ENCODE measurements around the gene ARHGEF40. TPM values are rescaled to one million over a fixed set of nuclear protein-coding genes. Genes with fewer than 3 reads are reported as not detected.

ARHGEF40 gene
- total RNA-seq, 1 experiment from 2014 or later = 71.4 TPM

GRCh38 chr14:21023817-21024584, 46.1 kb upstream of the ARHGEF40 start:
- no peak overlapping the region for H3K27ac Mint-ChIP-seq
- Histone ChIP-seq H2BK120ac (ENCODE audit: low read depth, low read length, poor library complexity, severe bottlenecking) (no peak overlapping the region), H3K9me3 (ENCODE audit: control insufficient read depth, low read depth, low read length) (no peaks in the 10 kb centered on the region), H3K18ac (ENCODE audit: insufficient read length, low read depth, low read length) (no peak overlapping the region), H3K56ac (ENCODE audit: insufficient read length, low read depth, low read length) (no peak overlapping the region), H3K4ac (ENCODE audit: low read depth, low read length) (no peak overlapping the region), H3K79me1 (ENCODE audit: insufficient read depth, low read depth, low read length, poor library complexity, severe bottlenecking) (no peaks in the 10 kb centered on the region), H3K23ac (ENCODE audit: insufficient read length, low read depth, low read length) (no peak overlapping the region), H3K27ac (ENCODE audit: insufficient read length, low read depth, low read length) (no peak overlapping the region), H2AK5ac (ENCODE audit: insufficient read length, low read length) (no peak overlapping the region), H2BK15ac (ENCODE audit: low read depth, low read length) (no peak overlapping the region), H3K27me3 (ENCODE audit: insufficient read depth, low read length) (peaks cover 8% of the 10 kb centered on the region; the same call in 1 of the 2 replicates), H3K23me2 (ENCODE audit: insufficient read length, low read depth, low read length, poor library complexity, severe bottlenecking) (peaks cover 12% of the 10 kb centered on the region), H3K9ac (ENCODE audit: extremely low read depth, insufficient read length, low read length) (peak overlapping the region; percentile 1), H2BK5ac (ENCODE audit: insufficient read length, low read length) (no peak overlapping the region), H3K4me1 (ENCODE audit: insufficient read depth, low read length) (peaks cover 4% of the 10 kb centered on the region; the same call in 1 of the 2 replicates), H3K4me2 (ENCODE audit: insufficient read depth, insufficient read length, low read length) (peak overlapping the region; percentile 69), H2AFZ (ENCODE audit: low read length) (no peak overlapping the region), H2BK12ac (ENCODE audit: insufficient read length, low read depth, low read length) (no peak overlapping the region), H3K79me2 (ENCODE audit: insufficient read depth, low read length) (no peaks in the 10 kb centered on the region), H3T11ph (ENCODE audit: low read length) (no peak overlapping the region), H4K20me1 (ENCODE audit: control insufficient read depth, insufficient read depth, insufficient read length) (no peaks in the 10 kb centered on the region), H3K14ac (ENCODE audit: insufficient read depth, low read length) (no peak overlapping the region), H4K5ac (ENCODE audit: insufficient read length, low read depth, low read length) (no peak overlapping the region), H2BK20ac (ENCODE audit: low read depth, low read length, poor library complexity, severe bottlenecking) (no peak overlapping the region), H4K91ac (ENCODE audit: insufficient read length, low read depth, low read length) (no peak overlapping the region), H4K8ac (replicated peaks; ENCODE audit: insufficient read length, low read depth, low read length) (no peak overlapping the region)
- H3K4me3 Mint-ChIP-seq = peak overlapping the region; percentile 81 to 96
- H3K4me1 Mint-ChIP-seq = peaks cover 35 to 41% of the 10 kb centered on the region in 2 experiments
- TF ChIP-seq CTCF (conservative IDR thresholded peaks at IDR 0.05) = no peak
- H3K27me3 Mint-ChIP-seq (ENCODE audit: low read depth) = peaks cover 55% of the 10 kb centered on the region
- no CpG with 5 or more reads among the region's 17 CpGs for WGBS (ENCODE audit: extremely low coverage, insufficient read length, low lambda C conversion rate)
- no peak for DNase-seq
- peaks cover 6 to 21% (median 6%) of the 10 kb centered on the region in 3 experiments; a peak in 3 of 7 replicates for H3K36me3 Mint-ChIP-seq (ENCODE audit: insufficient read depth in 1 of 3, low read depth in 3 of 3)
- H3K9me3 Mint-ChIP-seq = no peaks in the 10 kb centered on the region
